ENCODE data around the gene BRIX1.
"Not testable (repeated sequence)": the region's sequence is repeated elsewhere in the genome, so short reads cannot be mapped to it uniquely, and the experiment has no call there.

Gene BRIX1

GRCh38 chr5:34915856-34916192, 313 bp downstream of the BRIX1 start:
- no peak for DNase-seq

GRCh38 chr5:34916518-34916917, 1.0 kb downstream of the BRIX1 start:
- DNase-seq: no peak

- DNase-seq: no peak
These were observed 2.5 kb downstream of the BRIX1 start for GRCh38 chr5:34918025-34918424.

GRCh38 chr5:34919077-34919476, 3.6 kb downstream of the BRIX1 start:
- no peak for DNase-seq

- DNase-seq: not testable (repeated sequence)
These were observed 7.7 kb downstream of the BRIX1 start for GRCh38 chr5:34923256-34923655.

- DNase-seq: peak; percentile 8
These were observed 8.4 kb downstream of the BRIX1 start for GRCh38 chr5:34923694-34924461.

- no peak for DNase-seq
These were observed 8.9 kb downstream of the BRIX1 start for GRCh38 chr5:34924462-34924765.

- DNase-seq: no peak
These were observed 10.9 kb downstream of the BRIX1 start for GRCh38 chr5:34926318-34926888.

GRCh38 chr5:34927785-34928184, 12.3 kb downstream of the BRIX1 start:
- no peak for DNase-seq

- no peak for DNase-seq
These were observed 12.8 kb downstream of the BRIX1 start for GRCh38 chr5:34928267-34928666.

- DNase-seq: peak; percentile 96
These were observed 13.7 kb downstream of the BRIX1 start, which contains the start of gene DNAJC21 for GRCh38 chr5:34929134-34929719. TSS of gene DNAJC21 (plus strand) at chr5:34929559. CDS start at chr5:34929820, 261 bp downstream.

GRCh38 chr5:34929720-34930461, 14.4 kb downstream of the BRIX1 start:
- DNase-seq: peak; percentile 78

GRCh38 chr5:34930462-34930844, 14.9 kb downstream of the BRIX1 start:
- no peak for DNase-seq

GRCh38 chr5:34930870-34931269, 15.4 kb downstream of the BRIX1 start:
- DNase-seq: no peak

GRCh38 chr5:34932947-34933346, 17.4 kb downstream of the BRIX1 start:
- no peak for DNase-seq

- no peak for DNase-seq
These were observed 26.4 kb downstream of the BRIX1 start for GRCh38 chr5:34941936-34942335.

- DNase-seq: no peak
These were observed 28.5 kb downstream of the BRIX1 start for GRCh38 chr5:34944044-34944443.

- DNase-seq: no peak
These were observed 29.0 kb downstream of the BRIX1 start for GRCh38 chr5:34944460-34945047.

- DNase-seq: no peak
These were observed 41.8 kb downstream of the BRIX1 start for GRCh38 chr5:34957321-34957720.

GRCh38 chr5:34957857-34958690, 42.6 kb downstream of the BRIX1 start:
- DNase-seq: no peak

- DNase-seq: no peak
These were observed 43.8 kb downstream of the BRIX1 start for GRCh38 chr5:34959323-34959722.

GRCh38 chr5:34967540-34967939, 52.0 kb downstream of the BRIX1 start:
- no peak for DNase-seq

- DNase-seq: no peak
These were observed 52.7 kb downstream of the BRIX1 start for GRCh38 chr5:34968258-34968657.

All from activated gamma-delta T cell treated with Interleukin-2 at 50 U/mL for 16 hours (primary cell).